H9 (cell line): Measurements from ENCODE around the gene CYP2W1. TPM values are rescaled to one million over a fixed set of nuclear protein-coding genes. Genes with fewer than 3 reads are reported as not detected.

Experiments
- DNase-seq: peaks from one replicate; pipeline ENCODE4 v3.0.0-alpha.2; 2017
- H2AFZ ChIP-seq: one replicate; pipeline ENCODE4 v1.6.1; 2013; ENCODE audit warnings: mild to moderate bottlenecking, low read length, control low read depth, moderate library complexity
- H2AK5ac ChIP-seq: 2 replicates; pipeline ENCODE4 v1.6.1; 2013; ENCODE audit warnings: low read length, control low read depth, mixed read lengths; ENCODE audit not compliant: insufficient read length
- H2BK120ac ChIP-seq: one replicate; pipeline ENCODE4 v1.6.1; 2013; ENCODE audit warnings: low read depth, mild to moderate bottlenecking, low read length, control low read depth, inconsistent platforms; ENCODE audit not compliant: poor library complexity, severe bottlenecking
- H2BK12ac ChIP-seq: 2 replicates; pipeline ENCODE4 v1.6.1; 2013; ENCODE audit warnings: low read length, control low read depth, mixed read lengths, low read depth; ENCODE audit not compliant: insufficient read length
- H2BK15ac ChIP-seq: 2 replicates; pipeline ENCODE4 v1.6.1; 2013; ENCODE audit warnings: low read depth, low read length, control low read depth
- H2BK20ac ChIP-seq: one replicate; pipeline ENCODE4 v1.6.1; 2013; ENCODE audit warnings: low read depth, mild to moderate bottlenecking, low read length, control low read depth, inconsistent platforms; ENCODE audit not compliant: poor library complexity, severe bottlenecking
- H2BK5ac ChIP-seq: 2 replicates; pipeline ENCODE4 v1.6.1; 2013; ENCODE audit warnings: low read length, control low read depth, mixed read lengths; ENCODE audit not compliant: insufficient read length
- H3K14ac ChIP-seq: 2 replicates; pipeline ENCODE4 v1.6.1; 2013; ENCODE audit warnings: low read length, control low read depth; ENCODE audit not compliant: insufficient read depth
- H3K18ac ChIP-seq: 2 replicates; pipeline ENCODE4 v1.6.1; 2013; ENCODE audit warnings: low read depth, mild to moderate bottlenecking, mixed read lengths, low read length, control low read depth; ENCODE audit not compliant: insufficient read length
- H3K23ac ChIP-seq: 2 replicates; pipeline ENCODE4 v1.6.1; 2013; ENCODE audit warnings: low read length, control low read depth, mixed read lengths, low read depth; ENCODE audit not compliant: insufficient read length
- H3K23me2 ChIP-seq: 2 replicates; pipeline ENCODE4 v1.6.1; 2013; ENCODE audit warnings: low read depth, mild to moderate bottlenecking, mixed read lengths, low read length, control low read depth; ENCODE audit not compliant: insufficient read length, poor library complexity, severe bottlenecking
- H3K27ac ChIP-seq: 2 replicates; pipeline ENCODE4 v1.5.1; 2013; ENCODE audit warnings: low read length, control low read depth, mixed read lengths, low read depth; ENCODE audit not compliant: insufficient read length
- H3K27me3 ChIP-seq: 2 replicates; pipeline ENCODE4 v1.6.1; 2013; ENCODE audit warnings: low read length, control low read depth, inconsistent platforms; ENCODE audit not compliant: insufficient read depth
- H3K4ac ChIP-seq: 2 replicates; pipeline ENCODE4 v1.6.1; 2013; ENCODE audit warnings: low read depth, mild to moderate bottlenecking, control low read depth, inconsistent platforms, low read length, moderate library complexity
- H3K4me1 ChIP-seq: 2 replicates; pipeline ENCODE4 v1.6.1; 2013; ENCODE audit warnings: low read length, control low read depth, inconsistent platforms; ENCODE audit not compliant: insufficient read depth
- H3K4me2 ChIP-seq: 2 replicates; pipeline ENCODE4 v1.6.1; 2013; ENCODE audit warnings: low read length, control low read depth, mixed read lengths; ENCODE audit not compliant: insufficient read length, insufficient read depth
- H3K56ac ChIP-seq: 2 replicates; pipeline ENCODE4 v1.6.1; 2013; ENCODE audit warnings: low read depth, mild to moderate bottlenecking, mixed read lengths, low read length, control low read depth; ENCODE audit not compliant: insufficient read length
- H3K79me1 ChIP-seq: 2 replicates; pipeline ENCODE4 v1.6.1; 2013; ENCODE audit warnings: low read depth, mild to moderate bottlenecking, moderate library complexity, low read length, control low read depth, inconsistent platforms; ENCODE audit not compliant: insufficient read depth, poor library complexity, severe bottlenecking
- H3K79me2 ChIP-seq: 2 replicates; pipeline ENCODE4 v1.6.1; 2013; ENCODE audit warnings: low read length, control low read depth, inconsistent platforms; ENCODE audit not compliant: insufficient read depth
- H3K9ac ChIP-seq: 2 replicates; pipeline ENCODE4 v1.6.1; 2013; ENCODE audit warnings: low read length, control low read depth, mixed read lengths; ENCODE audit not compliant: insufficient read length; ENCODE audit errors: extremely low read depth
- H3K9me3 ChIP-seq: one replicate; pipeline ENCODE4 v1.6.1; 2013; ENCODE audit warnings: low read depth, low read length, inconsistent platforms; ENCODE audit not compliant: control insufficient read depth
- H3T11ph ChIP-seq: one replicate; pipeline ENCODE4 v1.6.1; 2013; ENCODE audit warnings: mild to moderate bottlenecking, low read length, control low read depth, inconsistent platforms
- H4K20me1 ChIP-seq: one replicate; pipeline ENCODE4 v1.6.1; 2013; ENCODE audit not compliant: control insufficient read depth, insufficient read length, insufficient read depth
- H4K5ac ChIP-seq: 2 replicates; pipeline ENCODE4 v1.6.1; 2013; ENCODE audit warnings: low read depth, mild to moderate bottlenecking, mixed read lengths, low read length, control low read depth; ENCODE audit not compliant: insufficient read length
- H4K8ac ChIP-seq: replicated peaks from 2 replicates; pipeline ENCODE4 v1.6.1; 2013; ENCODE audit warnings: low read length, control low read depth, mixed read lengths, low read depth; ENCODE audit not compliant: insufficient read length
- H4K91ac ChIP-seq: 2 replicates; pipeline ENCODE4 v1.6.1; 2013; ENCODE audit warnings: low read depth, mild to moderate bottlenecking, moderate library complexity, mixed read lengths, low read length, control low read depth; ENCODE audit not compliant: insufficient read length
- H3K27ac Mint-ChIP-seq, 3 experiments: 2 replicates in 2 of 3; 3 replicates in 1 of 3; pipeline ENCODE4 v1.8.0; 2020 to 2021; ENCODE audit warnings: mixed read lengths in 3 of 3, mild to moderate bottlenecking in 1 of 3, moderate library complexity in 1 of 3
- H3K27me3 Mint-ChIP-seq: 2 replicates; pipeline ENCODE4 v1.8.0; 2021; ENCODE audit warnings: low read depth, mild to moderate bottlenecking, moderate library complexity, mixed read lengths
- H3K36me3 Mint-ChIP-seq, 3 experiments: 2 replicates in 2 of 3; 3 replicates in 1 of 3; pipeline ENCODE4 v1.8.0; 2020 to 2021; ENCODE audit warnings: low read depth in 3 of 3, mixed read lengths in 3 of 3; ENCODE audit not compliant: insufficient read depth in 1 of 3
- H3K4me1 Mint-ChIP-seq, 2 experiments: 2 replicates each; pipeline ENCODE4 v1.8.0; 2020; ENCODE audit warnings: mixed read lengths in 2 of 2
- H3K4me3 Mint-ChIP-seq, 2 experiments: 2 replicates in 1 of 2; 3 replicates in 1 of 2; pipeline ENCODE4 v1.8.0; 2020 to 2021; ENCODE audit warnings: mild to moderate bottlenecking in 2 of 2, mixed read lengths in 2 of 2, moderate library complexity in 1 of 2
- H3K9me3 Mint-ChIP-seq, 2 experiments: 2 replicates in 1 of 2; 3 replicates in 1 of 2; pipeline ENCODE4 v1.8.0; 2020; ENCODE audit warnings: mild to moderate bottlenecking in 2 of 2, mixed read lengths in 2 of 2, moderate library complexity in 1 of 2
- CTCF ChIP-seq: fragments of 200-600 bp; sonication (generic); conservative IDR thresholded peaks from 3 replicates; pipeline ENCODE4 v1.8.0; 2021; ENCODE audit warnings: antibody characterized with exemption, mild to moderate bottlenecking
- WGBS: extraction: QIAGEN DNeasy Blood & Tissue Kit; methylation state at CpG from one replicate; pipeline ENCODE4 v1.1.7; 2013; ENCODE audit warnings: missing lambda C conversion rate, low lambda C conversion rate, mixed read lengths; ENCODE audit not compliant: insufficient read length; ENCODE audit errors: extremely low coverage; 5-methylcytosine and 5-hydroxymethylcytosine counted together
- total RNA-seq: library from RNA; stranded (reverse); gene quantifications from 2 replicates; pipeline ENCODE4 v1.2.1, GENCODE V29; 2021

Gene CYP2W1
- total RNA-seq, 1 experiment from 2014 or later = not detected

- no peak overlapping the region for H4K5ac ChIP-seq
- no peak overlapping the region for H2AFZ ChIP-seq
- no peak overlapping the region for H3T11ph ChIP-seq
- H4K20me1 ChIP-seq = no peaks in the 10 kb centered on the region
- no peak overlapping the region for H4K8ac ChIP-seq
- Mint-ChIP-seq H3K4me3 (peak overlapping the region in 1 of 2 experiments; percentile 67; a peak in 2 of 5 replicates), H3K9me3 (no peaks in the 10 kb centered on the region), H3K4me1 (peaks cover 13 to 23% of the 10 kb centered on the region in 2 experiments), H3K27me3 (peaks cover 2% of the 10 kb centered on the region; the same call in 1 of the 2 replicates), H3K27ac (peak overlapping the region; percentile 8 to 88 (median 83); a peak in 5 of 7 replicates), H3K36me3 (peaks cover 1 to 15% (median 3%) of the 10 kb centered on the region in 3 experiments; a peak in 6 of 7 replicates)
- no peak overlapping the region for H3K18ac ChIP-seq
- H2BK15ac ChIP-seq = no peak overlapping the region
- no peak overlapping the region for H2BK120ac ChIP-seq
- no peak overlapping the region for H3K56ac ChIP-seq
- 100% methylated on average over 2 of the region's 33 CpGs for WGBS
- H2AK5ac ChIP-seq = no peak overlapping the region
- H3K27me3 ChIP-seq = no peaks in the 10 kb centered on the region
- H3K9me3 ChIP-seq = no peaks in the 10 kb centered on the region
- H2BK12ac ChIP-seq = no peak overlapping the region
- H3K4ac ChIP-seq = no peak overlapping the region
- H3K9ac ChIP-seq = no peak overlapping the region
- no peak overlapping the region for H3K23ac ChIP-seq
- H3K4me1 ChIP-seq = no peaks in the 10 kb centered on the region
- H3K4me2 ChIP-seq = no peak overlapping the region
- no peak overlapping the region for H3K14ac ChIP-seq
- H4K91ac ChIP-seq = no peak overlapping the region
- no peak overlapping the region for H2BK5ac ChIP-seq
- DNase-seq = no peak
- H3K79me2 ChIP-seq = no peaks in the 10 kb centered on the region
- no peak for TF ChIP-seq CTCF
- H3K23me2 ChIP-seq = no peaks in the 10 kb centered on the region
- H3K27ac ChIP-seq = no peak overlapping the region
- no peak overlapping the region for H2BK20ac ChIP-seq
- no peaks in the 10 kb centered on the region for H3K79me1 ChIP-seq
Measured at GRCh38 chr7:1029637-1030443, 46.9 kb downstream of the CYP2W1 start.
